Measurements from ENCODE around the gene ADAMTSL4.
"Not testable (repeated sequence)": the region's sequence is repeated elsewhere in the genome, so short reads cannot be mapped to it uniquely, and the experiment has no call there.

ADAMTSL4 gene

GRCh38 chr1:150568594-150568966 is 19.4 kb downstream of the ADAMTSL4 start:
- peak overlapping the region; percentile 15 for H3K4me3 ChIP-seq (replicated peaks; ENCODE audit: low read depth, low read length)
- no peak for TF ChIP-seq CTCF (IDR thresholded peaks at IDR 0.05; ENCODE audit: low read length, missing control alignments)
- no peak for DNase-seq (ENCODE audit: low read depth)

GRCh38 chr1:150572918-150573647 is 23.9 kb downstream of the ADAMTSL4 start:
- H3K4me3 ChIP-seq (replicated peaks; ENCODE audit: low read depth, low read length), result peak overlapping the region; percentile 15
- TF ChIP-seq CTCF (IDR thresholded peaks at IDR 0.05; ENCODE audit: low read length, missing control alignments), result no peak
- peak; percentile 63 for DNase-seq (ENCODE audit: low read depth)

GRCh38 chr1:150573648-150574071 is 24.5 kb downstream of the ADAMTSL4 start:
- not testable (repeated sequence) for H3K4me3 ChIP-seq (replicated peaks; ENCODE audit: low read depth, low read length)
- peak; percentile 36 for DNase-seq (ENCODE audit: low read depth)

- H3K4me3 ChIP-seq (replicated peaks; ENCODE audit: low read depth, low read length), result peak overlapping the region; percentile 91
- peak; percentile 64 for DNase-seq (ENCODE audit: low read depth)
- no peak for TF ChIP-seq CTCF (IDR thresholded peaks at IDR 0.05; ENCODE audit: low read length, missing control alignments)
Observed at GRCh38 chr1:150574260-150575071, 25.3 kb downstream of the ADAMTSL4 start.

GRCh38 chr1:150575072-150575489 is 25.9 kb downstream of the ADAMTSL4 start:
- peak overlapping the region; percentile 91 for H3K4me3 ChIP-seq (replicated peaks; ENCODE audit: low read depth, low read length)
- no peak for TF ChIP-seq CTCF (IDR thresholded peaks at IDR 0.05; ENCODE audit: low read length, missing control alignments)
- no peak for DNase-seq (ENCODE audit: low read depth)

GRCh38 chr1:150575518-150576366 is 26.5 kb downstream of the ADAMTSL4 start:
- no peak for TF ChIP-seq CTCF (IDR thresholded peaks at IDR 0.05; ENCODE audit: low read length, missing control alignments)
- peak overlapping the region; percentile 91 for H3K4me3 ChIP-seq (replicated peaks; ENCODE audit: low read depth, low read length)
- DNase-seq (ENCODE audit: low read depth), result peak; percentile 52

- TF ChIP-seq CTCF (IDR thresholded peaks at IDR 0.05; ENCODE audit: low read length, missing control alignments), result no peak
- H3K4me3 ChIP-seq (replicated peaks; ENCODE audit: low read depth, low read length), result peak overlapping the region; percentile 91
- DNase-seq (ENCODE audit: low read depth), result peak; percentile 52
Observed at GRCh38 chr1:150576367-150576711, 27.1 kb downstream of the ADAMTSL4 start.

Measured in fibroblast of pulmonary artery (primary cell).